HK-2 (cell line): ENCODE results near the gene SYT8.
A peak's percentile ranks its signal among the peaks of the same experiment; 100 is the strongest.

Experiments
- DNase-seq: peaks from one replicate; pipeline ENCODE4 v3.0.0-alpha.2; 2018; ENCODE audit not compliant: unreplicated experiment

The SYT8 gene

DNA sequence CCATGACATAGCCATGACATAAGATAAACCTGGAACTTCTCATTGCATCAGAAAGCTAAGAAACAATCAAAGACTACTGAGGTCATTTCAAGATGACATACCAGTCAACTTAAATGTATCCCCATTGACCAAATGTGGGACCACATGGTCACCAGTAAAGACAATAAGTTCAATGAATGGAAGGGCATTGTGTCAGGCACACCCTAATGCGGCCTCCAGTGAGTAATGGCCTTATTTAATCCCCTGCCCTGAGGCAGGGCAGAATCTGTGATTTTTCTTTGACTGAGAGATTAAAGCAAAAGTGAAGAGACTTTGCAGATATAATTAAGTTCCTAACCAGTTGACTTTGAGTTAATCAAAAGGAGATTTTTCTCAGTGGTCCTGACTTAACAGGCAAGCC is 17.3 kb upstream of the SYT8 start:
- DNase-seq: no peak

GRCh38 chr11:1819074-1819473 is 15.7 kb upstream of the SYT8 start:
- DNase-seq: no peak

DNA sequence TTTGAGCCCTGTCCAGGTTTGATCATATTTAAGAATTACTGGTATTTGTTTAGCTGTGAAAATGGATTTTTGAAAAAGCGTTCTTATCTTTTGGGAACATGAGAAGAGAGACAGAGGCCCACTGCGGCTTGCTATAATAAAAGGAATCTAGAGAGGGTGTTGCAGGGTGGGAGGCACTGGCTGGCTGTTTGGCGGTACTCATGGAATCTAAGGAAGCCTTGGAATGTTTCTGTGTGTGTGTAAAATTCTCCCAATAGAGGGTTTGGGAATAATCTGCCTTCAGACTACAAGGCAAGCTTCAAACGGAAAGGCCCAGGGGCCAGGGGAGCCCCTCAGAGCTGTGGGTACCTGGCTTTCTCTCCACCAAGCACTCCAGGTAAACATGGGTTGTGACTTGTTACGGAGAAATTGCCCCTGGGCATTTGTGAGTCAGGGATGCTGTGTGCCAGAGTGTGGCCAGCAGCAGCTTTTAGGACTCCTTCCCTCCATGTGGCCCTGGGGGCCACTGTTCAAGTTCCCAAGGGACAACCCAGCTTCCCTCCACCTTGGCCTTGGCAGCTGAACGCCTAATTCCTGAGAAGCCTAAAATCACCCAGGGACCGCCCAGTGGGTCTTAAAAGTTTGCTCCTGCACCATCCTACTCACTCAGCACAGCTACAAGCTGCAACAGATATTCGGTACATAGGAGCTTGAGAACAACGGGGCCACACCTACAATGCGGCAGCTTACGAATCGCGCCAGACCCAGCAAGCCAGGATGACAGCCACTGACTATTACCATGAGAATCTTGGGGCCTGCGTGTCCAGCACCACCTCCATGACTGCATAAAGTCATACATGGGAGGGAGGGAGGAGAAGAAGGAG is 14.1 kb upstream of the SYT8 start:
- DNase-seq: no peak

- no peak for DNase-seq
These were observed 13.2 kb upstream of the SYT8 start for GRCh38 chr11:1821562-1821961.

- no peak for DNase-seq
These were observed 12.0 kb upstream of the SYT8 start for GRCh38 chr11:1822648-1823375.

DNA sequence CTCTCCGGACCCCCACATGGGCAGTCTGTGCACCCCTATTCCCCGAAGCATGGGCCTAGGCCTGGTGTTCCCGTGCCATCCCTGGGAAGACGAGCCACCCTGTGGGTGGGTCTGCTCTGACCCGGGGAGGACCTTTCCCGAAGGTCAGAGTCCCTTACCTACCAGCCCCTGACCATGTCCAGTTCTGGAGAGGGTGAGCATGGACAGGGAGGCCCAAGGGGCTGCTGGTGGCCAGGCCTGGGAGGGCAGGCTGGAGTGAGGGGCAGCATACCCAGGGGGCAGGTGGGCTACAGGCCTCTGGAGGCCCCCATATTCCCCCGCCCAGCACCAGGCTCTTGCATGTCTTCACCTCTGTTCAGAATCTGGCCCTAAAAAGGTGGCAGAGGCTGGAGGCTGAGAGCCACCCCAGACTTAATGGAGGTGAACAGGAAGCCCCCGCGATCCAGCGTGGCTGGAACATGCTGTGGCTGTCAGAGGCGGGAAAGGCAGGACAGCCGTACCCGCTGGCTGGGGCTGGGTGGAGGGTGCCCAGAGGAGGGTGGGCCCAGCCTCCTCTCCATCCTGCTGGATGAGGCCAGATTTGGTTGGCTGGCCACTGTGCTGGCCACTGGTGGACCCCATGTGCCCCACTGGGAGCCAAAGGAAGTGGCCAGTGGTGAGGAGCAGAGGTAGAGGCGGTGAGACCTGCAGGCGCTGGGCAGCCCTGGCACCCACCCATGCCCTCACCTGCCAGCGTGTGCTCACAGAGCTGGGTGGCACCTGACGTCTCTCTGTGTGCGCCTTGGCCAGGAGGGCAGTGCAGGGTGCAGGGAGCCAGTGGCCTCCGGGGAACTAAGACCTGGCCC is 11.2 kb upstream of the SYT8 start:
- DNase-seq: no peak

- no peak for DNase-seq
These were observed 10.4 kb upstream of the SYT8 start for GRCh38 chr11:1824221-1825038.

DNA sequence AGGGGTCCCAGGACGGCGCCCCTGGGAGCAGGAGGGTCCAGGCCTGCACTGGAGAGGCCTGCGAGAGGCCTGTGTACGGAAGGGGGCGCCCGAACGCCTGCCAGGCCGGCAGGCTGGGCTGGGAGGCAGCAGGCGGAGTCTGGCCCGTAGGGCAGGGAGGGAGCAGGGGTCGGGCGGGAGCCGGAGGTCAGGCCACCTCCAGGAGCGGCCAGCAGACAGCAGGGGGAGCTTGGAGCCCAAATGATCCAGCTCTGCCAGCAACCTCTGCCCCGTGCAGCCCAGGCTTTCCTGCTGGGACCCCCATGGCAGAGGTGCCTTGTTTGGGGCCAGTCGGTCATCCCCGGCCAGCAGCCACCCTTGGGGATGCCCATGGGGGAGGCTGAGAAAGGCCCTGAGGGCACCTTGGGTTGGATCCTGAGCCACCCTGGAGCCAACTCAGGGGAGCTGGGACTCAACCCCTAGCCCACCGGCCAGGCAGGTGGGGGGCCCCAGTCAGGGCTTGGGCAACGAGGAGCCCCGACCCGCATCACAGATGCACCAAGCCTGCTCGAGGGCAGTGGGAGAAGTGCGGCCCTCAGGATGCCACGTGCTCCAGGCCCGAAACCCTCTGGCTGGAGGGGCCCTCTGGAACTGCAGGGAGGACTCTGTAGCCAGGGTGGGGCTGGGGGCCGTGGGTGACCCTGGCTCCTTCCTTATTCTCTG is 9.6 kb upstream of the SYT8 start:
- no peak for DNase-seq

- DNase-seq: no peak
These were observed 8.9 kb upstream of the SYT8 start for GRCh38 chr11:1825785-1826451.

DNA sequence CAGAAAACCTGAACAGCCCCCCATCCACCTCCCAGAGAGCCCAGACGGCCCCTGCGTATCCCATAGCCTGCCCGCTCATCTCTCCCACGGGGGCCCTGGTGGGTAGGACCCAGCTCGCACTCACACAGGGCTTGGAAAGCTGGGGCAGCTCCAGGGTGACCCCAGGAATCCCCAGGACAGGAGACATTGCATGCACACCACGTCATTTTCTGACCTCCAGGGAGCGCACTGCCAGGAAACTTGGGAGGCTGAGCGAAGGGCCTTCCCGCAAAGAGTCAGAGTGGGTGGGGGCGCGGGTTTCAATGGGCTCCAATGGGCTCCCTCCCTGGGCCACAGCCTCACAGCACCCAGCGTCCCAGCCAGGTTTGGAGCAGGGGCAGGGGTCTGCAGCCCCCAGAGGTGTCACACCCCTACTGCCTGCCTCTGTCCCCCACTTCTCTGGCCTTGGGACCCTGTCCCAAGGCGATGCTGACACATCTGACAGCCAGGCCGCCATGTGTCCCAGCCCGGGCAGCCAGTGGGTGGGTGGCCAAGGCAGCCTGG is 8.2 kb upstream of the SYT8 start:
- DNase-seq: peak; percentile 51

GRCh38 chr11:1827095-1827813 is 7.5 kb upstream of the SYT8 start:
- peak; percentile 62 for DNase-seq

DNA sequence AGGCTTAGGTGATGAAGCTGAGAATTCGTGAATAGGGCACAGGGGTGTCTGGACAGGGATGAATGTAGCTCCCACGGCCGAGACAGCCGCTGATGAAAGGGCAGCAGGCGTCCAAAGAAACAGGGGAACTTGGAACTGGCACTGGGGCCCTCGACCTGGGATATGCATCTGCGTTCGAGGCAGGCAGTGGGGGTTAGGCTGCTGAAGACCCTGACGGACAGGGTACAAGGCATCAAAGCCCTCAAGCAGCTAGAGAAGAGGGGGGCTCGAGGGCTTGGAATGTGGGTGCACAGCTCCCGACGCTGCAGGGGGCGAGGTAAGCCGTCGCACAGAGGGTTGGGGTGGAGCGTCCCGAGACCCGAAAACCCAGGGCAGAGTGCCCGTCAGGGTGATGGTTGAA is 6.9 kb upstream of the SYT8 start:
- DNase-seq: no peak

GRCh38 chr11:1828542-1828941 is 6.2 kb upstream of the SYT8 start:
- DNase-seq: no peak

GRCh38 chr11:1829039-1829820 is 5.6 kb upstream of the SYT8 start:
- peak; percentile 70 for DNase-seq

DNA sequence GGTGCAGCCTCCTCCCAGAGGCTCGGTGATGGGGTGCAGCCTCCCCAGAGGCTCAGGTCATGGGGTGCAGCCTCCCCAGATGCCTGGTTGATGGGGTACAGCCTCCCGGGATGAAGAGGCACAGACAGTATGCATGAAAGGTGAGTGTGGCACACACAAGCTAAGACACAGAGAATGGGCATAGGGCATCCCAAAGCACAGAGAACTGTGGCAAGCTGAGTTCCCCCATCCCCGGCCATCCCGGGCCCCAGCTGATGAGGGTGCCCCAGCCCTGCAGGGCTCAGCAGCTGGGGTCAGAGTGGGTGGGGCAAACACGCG is 4.8 kb upstream of the SYT8 start:
- no peak for DNase-seq

DNA sequence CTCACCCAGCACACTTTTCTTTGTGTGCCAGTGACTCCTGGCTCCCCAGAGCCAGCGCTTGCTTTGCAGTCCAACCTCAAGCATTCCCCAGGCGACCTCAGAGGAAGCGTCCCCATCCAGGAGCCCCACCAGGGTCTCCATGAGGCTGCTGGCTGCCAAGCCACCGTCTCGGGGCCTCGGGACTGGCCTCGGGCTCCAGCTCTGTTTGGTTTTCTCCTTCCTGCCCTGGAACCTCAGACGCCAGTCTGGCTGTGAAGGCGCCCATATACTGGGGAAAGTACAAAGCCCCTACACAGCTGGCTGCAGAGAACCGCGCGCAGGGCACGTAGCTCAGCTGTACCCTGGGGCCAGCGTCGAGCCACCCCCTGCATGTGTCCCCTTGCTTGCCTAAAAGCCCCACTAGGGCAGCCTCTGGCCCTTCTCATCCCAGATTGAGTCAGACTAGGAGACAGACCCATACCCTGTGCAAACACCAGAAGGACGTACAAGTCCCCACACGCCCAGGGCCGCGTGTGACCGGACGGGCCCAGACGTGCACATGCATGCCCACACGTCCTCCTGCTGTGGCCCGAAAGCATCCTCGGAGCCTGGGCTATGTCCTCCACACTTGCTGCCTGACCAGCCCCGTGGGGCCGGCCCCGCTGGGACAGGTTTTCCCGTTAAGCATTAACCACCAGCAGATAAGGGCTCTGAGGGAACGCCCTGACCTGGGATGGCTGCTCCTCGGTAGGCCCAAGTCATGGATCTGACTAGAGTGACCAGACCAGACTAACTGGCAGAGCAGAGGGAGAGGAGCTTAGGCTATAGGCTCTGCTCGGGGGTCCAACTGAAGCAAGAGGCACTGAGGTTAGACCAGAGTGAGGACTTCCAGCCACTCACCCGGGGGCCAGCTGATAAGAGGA is 4.2 kb upstream of the SYT8 start:
- DNase-seq: peak; percentile 58

DNA sequence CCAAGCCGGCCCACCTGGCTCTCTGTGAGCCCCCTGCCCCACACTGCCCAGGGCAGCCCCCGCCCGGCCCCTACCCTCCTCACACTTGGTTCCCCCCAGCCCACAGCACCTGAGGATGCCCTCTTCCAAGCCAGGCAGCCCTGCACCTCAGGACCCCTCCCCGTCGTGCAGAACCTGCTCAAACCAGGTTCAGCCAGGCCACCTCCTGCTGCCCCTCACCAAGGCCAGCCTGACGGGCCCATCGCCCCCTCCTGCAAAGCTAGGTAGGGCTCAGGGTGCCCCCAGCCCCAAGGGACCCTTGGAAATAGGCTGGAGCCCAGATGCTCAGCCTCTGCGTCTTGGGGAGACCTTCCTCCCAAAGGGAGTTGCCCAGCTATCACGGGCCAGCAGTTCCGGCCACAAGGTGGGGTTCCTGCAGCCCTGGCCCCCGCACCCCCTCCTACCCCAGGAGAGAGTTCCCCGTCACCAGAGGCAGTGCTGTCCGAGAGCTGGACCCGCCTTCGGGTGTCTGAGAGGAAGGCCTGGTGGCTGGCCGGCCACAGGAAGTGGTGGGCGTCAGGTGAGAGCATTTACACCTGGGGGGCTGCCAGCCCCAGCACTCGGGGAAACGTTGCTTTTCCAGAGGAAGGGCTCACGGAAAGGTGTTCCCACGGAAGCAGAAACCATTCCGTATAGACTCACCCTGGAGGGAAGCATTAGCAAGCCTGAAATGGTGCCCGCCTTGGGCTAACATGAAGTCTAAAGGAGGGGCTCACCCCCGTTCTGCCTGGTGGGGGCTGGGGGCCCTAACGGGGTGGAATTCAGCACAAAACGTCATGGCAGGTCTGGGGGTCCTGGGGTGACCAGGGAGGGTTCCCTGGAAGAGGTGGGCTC is 3.2 kb upstream of the SYT8 start:
- no peak for DNase-seq
